HG03175 (cell line): ENCODE data around the gene ZNF618.

Experiments used
- ATAC-seq: cut with Tn5 transposase; IDR thresholded peaks from one replicate; pipeline ENCODE4 v1.9.1; 2021; ENCODE audit warnings: mild to moderate bottlenecking, moderate library complexity; ENCODE audit not compliant: unreplicated experiment

The ZNF618 gene

DNA sequence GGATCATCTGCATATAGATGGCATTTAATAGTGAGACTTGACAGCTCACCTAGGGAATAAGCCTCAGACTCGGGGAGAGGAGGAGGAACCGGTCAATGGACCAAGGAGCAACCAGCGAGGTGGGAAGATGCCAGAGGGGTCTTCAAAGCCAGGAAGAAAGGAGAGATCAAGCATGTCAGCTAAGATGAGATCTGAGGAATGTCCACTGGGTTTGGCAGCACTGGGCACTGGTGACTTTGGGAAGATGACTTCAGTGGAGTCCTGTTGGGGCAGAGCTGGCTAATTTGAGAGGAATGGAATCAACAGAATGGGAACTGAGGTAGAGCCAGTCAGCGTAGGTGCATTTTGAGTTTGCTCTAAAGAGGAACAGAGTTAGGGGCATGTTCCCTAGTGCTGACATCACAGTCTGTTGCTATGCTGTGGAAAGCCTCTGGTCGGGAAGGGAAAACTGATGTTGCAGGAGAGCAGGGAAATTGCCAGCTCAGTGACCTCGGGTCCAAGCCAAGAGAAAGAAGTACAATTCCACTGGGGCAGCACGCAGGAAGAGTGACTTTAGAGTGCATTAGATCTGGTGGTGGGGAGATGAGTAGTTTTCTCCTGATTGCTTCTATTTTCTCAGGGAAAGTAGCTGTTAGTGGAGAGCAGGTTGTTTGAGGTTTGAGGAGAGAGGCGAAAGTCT lies 56.9 kb downstream of the ZNF618 start:
- ATAC-seq = no peak

DNA sequence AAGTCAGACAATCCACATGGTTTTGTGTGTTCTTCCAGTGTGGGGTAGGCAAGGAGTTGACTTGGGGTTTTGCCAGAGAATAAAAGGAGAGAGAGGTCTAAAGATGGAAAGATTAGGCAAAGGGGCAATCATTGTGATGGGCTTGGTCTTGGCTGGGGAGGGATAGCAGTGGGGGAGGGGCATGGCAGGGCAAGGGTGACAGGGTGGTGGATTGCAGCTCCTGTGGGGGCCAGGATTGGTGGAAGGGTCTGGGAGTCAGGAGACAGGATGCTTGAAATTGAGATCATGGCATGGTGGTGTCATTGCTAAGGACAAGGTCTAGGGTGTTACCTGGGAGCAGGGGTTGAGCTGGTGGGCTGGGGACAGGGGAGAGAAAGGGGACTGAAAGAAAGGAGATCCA lies 57.6 kb downstream of the ZNF618 start:
- no peak for ATAC-seq

DNA sequence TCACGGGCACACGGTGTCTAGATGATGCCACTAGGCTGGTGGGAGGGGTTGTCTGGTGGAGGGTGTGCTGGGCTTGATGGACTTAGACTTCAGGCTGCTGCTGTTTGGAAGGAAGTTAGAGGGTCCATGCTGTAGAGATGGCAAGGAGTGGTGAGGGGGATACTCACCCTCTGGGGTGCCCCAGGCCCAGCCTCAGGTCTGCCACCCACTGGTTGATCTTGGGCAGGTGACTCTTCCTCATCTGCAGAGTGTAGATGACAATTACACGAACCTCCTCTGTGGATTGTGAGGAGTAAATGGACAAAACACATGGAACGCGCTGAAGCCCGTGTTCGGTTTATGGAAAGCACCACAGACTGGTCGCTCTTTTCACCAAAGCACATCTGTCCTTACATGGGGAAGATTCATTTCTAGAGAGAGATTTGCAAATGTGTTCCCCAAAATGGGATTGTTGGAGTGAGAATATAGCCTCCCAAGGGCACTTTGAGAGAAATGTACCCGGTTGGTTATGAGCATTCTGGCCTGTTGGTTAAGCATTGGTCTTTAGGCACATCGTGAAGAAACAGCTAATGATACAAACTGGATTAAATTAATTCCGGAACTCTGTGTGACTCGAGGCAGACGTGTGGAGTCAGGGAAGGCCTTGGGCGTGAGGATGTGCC lies 58.2 kb downstream of the ZNF618 start:
- no peak for ATAC-seq

DNA sequence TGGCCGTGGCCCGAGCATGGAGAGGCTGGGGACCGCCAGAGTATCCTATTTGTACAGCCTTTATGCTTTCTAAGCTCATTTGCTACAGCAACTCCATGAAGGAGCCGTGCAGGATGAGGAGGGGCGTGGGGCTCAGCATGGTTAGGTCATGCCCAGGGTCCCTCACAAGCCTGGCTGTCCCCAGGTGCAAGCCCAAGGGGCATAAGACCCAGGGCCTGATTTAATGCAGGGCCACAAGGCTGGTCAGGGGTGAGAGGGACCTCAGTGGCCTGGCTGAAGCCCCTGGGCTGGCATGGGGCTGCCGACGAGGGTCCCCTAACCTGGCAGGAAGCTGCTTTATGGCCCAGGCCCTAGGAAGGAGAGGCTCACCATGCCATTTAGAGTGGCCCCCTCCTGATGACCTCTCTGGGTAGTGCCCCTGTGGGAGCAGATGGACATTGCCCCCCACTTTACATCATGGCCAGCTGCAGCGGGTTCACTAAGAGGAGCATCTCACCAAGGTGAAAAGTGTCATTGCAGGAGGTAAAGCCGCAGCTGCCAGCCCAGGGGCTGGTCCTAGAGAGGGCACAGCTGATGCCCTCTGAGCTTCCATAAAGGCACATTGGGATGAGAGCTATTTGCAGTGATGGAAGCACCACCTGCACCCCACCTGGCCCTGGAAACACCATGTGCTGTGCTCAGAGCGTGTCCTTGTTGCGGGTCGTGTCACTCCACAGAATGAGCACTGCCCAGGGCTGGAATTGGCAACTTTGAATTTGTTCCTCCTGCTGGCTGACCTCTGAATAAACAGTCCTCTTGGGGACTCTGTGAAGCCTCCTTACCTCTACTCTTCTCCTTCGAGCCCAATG lies 58.9 kb downstream of the ZNF618 start:
- no peak for ATAC-seq

DNA sequence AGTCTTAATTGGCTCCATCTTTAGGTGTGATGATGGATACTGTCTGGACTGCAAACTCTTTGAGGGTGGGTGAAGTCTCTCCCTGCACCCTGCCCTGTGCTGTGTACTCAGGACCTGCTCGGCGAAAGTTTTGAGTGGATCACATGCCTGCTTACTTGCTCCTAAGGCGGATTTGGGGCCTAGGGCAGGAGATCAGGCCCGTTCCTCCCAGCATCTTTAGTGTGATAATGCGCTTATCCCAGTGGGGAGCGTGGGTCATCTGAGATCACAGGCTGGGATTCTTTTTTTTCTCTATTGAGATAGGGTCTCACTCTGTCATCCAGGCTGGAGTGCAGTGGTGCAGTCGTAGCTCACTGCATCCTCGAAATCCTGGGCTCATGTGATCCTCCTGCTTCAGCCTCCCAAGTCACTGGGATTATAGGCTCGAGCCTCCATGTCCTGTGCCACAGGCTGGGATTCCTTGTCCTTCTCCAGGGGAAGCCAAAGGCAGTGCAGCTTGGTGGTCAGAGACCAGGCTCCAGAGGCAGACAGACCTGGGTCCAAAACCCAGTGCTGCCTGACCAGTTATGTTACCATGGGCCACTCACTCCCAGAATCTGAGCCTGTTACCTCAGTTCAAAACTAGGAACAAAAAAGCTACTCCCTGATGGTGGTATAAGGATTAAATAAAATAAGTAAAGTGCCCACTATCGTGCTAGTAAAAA lies 59.7 kb downstream of the ZNF618 start:
- no peak for ATAC-seq

DNA sequence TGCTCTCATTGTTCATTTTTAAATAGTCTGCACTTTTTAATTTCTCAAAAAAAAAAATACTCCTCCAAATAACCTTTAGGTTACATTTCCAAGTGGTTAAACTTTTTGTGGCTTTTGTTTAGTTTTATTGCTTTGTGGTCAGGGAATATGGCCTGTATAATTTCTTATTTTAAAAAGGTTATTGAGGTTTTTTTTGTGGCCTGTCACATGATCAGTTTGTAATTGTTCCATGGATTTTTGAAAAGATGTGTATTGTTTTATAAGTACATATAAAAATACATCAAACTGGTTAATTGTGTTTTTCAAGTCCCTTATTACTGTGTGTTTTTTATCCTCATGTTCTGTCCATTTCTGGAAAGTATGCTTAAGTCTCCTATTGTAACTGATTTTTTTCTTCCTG lies 64.0 kb downstream of the ZNF618 start:
- no peak for ATAC-seq

DNA sequence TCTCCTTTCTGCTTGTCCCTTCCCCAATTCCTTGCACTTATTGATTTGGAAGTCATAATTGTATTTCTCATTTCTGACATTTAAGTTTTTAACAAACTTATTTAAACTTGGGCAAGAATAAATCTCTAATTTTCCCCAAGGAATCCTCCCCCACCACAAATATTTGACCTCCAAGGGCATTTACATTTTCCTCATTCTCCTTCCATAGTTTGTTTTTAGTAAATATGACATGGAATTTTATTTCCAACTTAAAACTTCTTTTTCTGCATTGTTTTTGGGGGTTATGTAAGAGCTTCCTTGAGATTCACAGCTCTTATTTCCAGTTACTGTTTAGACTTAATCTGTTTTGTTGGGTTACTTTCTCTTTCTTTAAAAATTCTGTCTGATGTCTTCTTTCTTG lies 64.9 kb downstream of the ZNF618 start:
- no peak for ATAC-seq

DNA sequence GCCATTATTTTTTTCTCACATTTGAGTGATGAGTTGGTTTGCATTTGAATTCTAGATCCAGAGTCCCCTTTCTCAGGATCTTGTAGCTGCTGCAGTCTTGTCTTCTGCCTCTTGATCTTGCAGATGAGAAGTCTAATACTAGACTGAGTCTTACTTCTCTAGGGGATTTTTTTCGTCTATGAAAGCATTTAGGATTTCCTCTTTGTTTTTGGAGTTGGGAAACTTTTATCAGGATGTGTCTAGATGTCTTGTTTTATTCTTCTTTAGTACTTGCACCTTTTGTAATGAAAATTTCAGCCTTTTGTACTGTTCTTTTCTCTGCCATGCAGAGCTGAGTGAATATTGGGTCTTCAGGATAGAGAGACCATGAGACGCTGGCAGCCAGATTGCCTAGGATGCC lies 65.4 kb downstream of the ZNF618 start:
- ATAC-seq = no peak

DNA sequence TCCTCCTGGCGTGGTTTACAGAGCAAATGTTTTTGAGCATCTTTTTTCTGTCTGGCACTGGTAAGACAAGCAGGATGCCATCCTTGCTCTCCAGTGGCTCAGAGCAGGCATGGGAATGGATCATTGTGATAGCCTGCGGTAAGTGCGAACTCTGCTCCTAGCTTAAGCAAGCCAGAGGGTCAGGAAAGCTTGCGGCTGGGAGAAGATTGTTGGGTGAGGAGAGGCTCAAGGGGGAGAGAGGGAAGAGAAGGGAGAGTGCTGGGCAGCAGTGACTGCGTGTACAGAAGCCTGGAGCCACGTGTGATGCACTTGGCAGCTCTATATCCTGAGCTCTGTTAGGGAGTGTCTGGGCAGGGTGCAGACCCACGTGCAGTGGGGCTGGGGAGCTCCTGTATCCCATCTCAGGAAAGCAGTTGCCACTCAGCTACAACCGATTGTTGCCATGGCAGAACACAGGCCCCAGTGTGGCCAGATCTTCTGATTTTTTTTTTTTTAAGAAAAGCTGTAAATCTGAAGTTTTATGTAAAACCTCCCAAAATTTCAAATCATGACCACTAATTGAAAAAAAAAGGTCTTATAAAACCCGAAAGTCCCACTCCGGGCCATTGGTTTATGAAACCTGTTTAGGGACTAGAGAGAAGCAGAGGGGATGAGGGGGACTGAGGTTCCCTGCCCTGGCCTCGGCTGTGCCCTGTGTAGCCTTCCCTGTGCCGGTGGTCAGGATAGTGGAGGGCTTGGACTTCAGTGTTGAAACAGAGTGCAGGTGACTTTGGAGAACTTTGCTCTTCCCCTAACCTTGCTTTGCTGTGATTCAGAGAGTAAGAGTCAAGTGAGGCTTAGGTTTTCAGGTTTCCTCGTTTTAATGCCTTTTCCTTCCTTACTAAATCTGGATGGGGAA lies 67.3 kb downstream of the ZNF618 start:
- no peak for ATAC-seq

DNA sequence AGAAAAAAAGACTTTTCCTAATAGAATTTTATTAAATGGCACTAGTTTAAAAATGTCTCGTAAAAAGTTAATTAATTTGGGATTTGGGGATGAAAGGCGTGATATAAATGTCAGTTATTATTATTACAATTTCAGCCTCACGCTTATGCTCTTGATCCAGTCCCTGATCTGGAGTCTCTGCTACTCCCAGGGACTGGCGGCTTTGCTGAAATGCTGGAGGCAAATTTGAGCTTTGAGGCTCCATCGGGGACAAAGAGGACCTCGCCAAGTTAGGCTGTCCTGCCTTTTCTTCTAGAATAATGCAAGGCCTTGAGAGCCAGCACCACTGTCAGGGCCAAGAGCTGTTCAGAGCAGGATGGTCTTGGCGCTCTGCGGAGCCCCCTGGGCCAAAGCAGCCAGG lies 69.7 kb downstream of the ZNF618 start:
- ATAC-seq = no peak

DNA sequence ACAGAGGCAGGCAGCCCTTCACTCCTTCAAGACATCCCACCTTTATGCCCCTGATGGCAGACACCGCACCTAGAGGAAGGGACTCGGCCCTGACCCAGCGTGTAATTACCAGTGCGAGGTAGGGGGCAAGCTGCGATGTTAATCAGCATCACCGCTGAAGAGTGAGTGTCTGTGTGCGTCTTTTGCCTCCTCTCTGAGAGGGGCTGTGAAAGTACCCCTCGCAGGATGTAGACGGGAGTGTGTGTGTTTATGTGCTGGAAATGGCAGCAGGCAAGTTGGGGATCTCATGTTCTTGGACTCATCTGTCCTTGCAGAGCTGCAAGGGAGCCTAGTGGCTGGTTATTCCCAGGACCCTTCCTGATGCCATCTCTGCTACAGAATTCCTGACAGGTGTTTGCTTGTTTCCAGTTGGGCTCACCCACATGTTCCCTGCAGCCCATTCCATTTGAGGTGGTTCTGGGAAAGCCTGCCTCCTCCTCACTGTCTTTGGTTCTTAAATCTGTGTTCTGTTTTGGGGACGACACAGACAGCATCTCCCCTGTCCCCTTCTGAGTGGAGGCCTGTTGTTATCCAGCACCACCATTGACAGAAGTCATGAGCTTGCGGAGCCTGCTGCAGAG lies 70.5 kb downstream of the ZNF618 start:
- no peak for ATAC-seq

DNA sequence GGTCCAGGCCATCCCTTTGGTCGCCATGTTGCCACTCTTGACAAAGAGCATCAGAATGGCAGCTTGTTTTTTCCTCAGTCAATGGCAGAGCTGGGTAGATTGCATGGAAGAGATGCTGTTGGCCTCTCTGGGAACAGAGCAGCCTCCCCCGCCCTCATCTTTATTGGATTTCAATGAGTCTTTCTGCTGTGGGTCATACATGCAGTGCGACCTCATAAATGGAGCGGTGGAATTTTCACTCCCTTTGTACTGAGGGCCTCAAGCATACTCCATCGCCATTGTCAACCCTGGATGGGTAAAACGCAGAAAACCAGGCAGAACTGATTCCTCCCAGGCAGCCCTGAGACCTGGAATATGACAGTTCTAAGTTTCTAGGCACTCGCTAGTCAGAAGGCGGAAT lies 71.8 kb downstream of the ZNF618 start:
- no peak for ATAC-seq

DNA sequence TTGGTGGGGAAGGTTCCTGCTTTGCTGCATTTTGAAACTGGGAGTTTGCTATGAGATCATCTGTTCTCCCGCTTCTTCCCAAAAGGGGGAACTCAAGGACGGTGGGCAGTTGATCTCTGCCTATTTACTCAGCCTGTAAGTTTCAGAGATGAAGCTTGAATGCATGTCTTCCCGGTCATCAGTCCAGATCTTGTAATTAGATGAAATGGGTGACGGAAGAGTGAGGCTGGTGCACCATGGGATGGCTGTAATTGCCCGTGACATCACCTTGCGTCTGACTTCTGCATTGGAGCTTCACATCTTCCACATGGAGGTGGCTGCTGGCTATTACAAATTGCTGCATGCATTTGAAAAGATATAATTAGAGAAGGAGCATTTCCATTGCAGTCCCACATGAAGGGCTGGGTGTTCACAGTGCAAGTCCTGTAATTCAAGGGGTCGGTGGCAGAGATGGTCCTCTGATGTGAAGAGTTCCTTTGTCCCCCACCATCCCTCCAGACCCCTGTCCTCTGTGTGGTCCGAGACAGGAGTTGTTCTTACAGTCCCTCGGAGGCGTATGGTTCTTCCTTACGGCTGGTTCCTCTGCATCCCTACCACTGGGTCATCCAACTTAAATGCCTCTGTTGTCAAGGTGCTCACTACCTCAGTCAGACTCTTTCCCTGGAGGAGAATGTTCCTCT lies 72.9 kb downstream of the ZNF618 start:
- no peak for ATAC-seq

DNA sequence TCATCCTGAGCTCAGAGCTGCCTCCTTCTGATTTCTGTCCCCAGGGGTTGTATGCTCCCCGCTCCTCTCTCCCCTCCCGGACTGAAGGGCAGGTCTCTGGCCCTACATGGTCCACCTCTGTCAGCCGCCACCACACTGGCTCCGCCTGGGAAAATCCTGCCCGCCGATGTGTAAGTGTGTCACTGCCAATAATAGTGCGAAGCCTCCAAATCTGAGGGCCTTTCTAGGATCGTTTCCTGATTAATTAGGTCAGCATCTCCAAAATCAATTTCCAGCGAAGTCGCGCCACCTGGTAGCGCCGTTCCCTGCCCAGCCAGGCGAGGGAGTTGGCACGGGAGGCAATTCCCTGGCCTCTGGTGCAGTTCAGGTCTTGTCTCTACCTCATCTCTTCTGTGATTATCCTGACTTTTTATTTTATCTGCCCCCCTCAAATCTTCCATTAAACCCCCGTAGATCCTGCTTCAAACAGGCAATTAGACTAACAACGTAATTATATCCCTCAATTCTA lies 73.5 kb downstream of the ZNF618 start:
- ATAC-seq = no peak

DNA sequence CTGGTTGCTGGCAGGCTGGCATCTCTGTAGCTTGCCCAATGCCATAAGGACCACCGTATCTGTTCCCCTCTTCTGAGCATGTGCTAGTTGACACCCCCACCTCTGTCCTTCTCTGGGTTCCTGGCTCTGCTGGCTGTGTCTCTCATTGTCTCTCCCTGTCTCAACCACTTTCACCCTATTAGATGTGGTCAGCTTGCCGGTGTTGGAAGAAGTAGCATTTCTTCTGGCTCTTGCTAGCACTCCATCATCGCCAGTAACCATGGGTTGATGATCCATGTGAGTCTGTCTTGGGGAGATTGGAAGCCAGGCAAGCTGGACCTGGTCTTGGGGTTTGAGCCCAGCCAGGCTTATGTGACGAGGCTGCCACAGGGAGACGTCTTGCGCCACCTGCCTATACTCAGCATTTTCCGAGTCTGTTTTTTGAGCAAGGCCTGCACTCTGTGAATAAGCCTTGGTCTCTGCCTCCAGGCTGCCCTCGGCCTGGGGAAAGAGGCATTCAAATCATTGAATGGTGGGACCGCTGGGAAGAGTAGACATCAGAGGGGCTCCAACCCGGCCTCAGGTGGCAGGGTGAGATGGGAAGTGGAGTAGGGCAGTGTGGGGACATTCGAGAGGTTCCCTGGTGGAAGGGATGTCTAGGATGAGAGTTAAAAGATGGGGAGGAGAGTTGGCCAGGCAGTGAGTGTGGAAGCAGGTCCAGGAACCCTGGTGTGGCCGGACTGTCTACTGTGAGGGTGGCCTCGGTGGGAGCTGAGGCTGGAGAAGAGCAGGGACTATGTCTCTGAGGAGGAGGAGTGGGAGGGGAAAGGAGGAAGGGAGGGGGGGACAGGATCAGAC lies 74.3 kb downstream of the ZNF618 start:
- no peak for ATAC-seq

DNA sequence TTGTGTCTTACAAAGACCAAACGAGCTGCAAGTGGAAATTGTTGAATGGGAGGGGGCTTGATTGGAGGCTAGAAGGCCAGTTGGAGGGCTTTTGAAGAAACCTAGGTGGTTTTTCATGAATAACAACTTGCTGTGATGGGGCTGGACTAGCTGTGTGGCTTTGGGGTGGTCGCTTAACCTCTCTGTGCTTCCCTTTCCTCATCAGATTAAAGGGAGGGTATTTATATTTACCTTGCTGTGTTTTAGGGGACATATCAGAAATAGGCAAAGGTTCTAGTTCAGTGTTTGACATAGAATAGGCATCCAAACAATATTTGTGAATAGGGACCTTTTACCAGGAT lies 74.9 kb downstream of the ZNF618 start:
- no peak for ATAC-seq

DNA sequence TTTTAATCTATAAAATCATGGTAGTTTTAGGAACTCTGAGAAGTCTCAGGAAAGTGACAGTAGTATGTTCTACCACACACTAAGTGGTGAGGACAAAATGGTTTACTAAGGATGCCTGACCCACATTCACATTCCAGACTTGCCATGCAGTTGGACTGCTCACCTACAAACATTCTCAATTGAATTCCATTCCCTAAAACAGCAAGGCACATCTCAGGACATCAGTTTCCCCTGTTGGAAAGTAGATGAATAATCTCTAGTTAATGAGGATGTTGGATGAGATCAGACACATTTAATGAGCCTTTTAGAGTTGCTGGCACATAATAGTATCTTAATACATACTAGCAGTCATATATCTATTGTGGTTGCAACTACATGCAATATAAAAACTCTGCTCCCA lies 76.6 kb downstream of the ZNF618 start:
- no peak for ATAC-seq

DNA sequence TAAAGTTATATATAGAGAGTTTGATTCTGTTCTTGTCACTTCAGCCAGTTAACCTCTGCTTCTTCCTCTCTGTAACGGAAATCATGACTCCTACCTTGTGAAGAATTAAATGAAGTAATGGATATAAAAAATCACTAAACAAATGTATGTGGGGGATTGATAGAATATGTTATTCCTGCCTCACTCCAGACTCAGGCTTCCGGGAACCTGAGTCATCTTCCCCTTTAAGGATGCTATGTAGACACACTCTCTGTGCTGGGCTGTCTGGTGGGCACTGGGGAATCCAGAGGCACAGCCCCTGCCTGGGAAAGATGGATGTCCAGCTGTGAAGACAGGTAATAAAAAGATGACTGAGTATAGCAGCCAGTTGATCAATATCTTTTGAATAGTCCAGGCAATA lies 77.4 kb downstream of the ZNF618 start:
- no peak for ATAC-seq
